IMR-90 (cell line): ENCODE data around the gene KIAA1614. TPM values are rescaled to one million over a fixed set of nuclear protein-coding genes. Genes with fewer than 3 reads are reported as not detected.

Experiments used
- ATAC-seq: fragments of 200-7000 bp; cut with Tn5 transposase; 2 replicates; pipeline ENCODE4 v1.9.1; 2020; ENCODE audit warnings: low read depth, mild to moderate bottlenecking, moderate library complexity
- BruUV-seq: library from RNA; stranded (reverse); fragments of 400-500 nt; replicated peaks from 2 replicates; lab custom pipeline; 2021; lab: Mats Ljungman, UMichigan
- CTCF ChIA-PET: fragments of 300-600 bp; formaldehyde crosslinking; extraction: SDS; loops from one replicate; lab custom pipeline; 2021; ENCODE audit warnings: antibody characterized with exemption; lab: Yijun Ruan, JAX
- POLR2A ChIA-PET: fragments of 300-600 bp; sonication (Branson Sonifier 250); formaldehyde crosslinking; loops from one replicate; lab custom pipeline; 2022; ENCODE audit warnings: antibody characterized with exemption; ENCODE audit not compliant: unreplicated experiment; lab: Charles Lee
- DNase-seq: peaks from one replicate; pipeline ENCODE4 v3.0.0; 2013
- H2AFZ ChIP-seq: replicated peaks from 2 replicates; pipeline ENCODE3; 2013; ENCODE audit warnings: low read length, mild to moderate bottlenecking; ENCODE audit not compliant: poor library complexity
- H2AK5ac ChIP-seq: 2 replicates; pipeline ENCODE4 v1.6.1; 2013; ENCODE audit warnings: low read depth, low read length, inconsistent platforms
- H2AK9ac ChIP-seq: replicated peaks from 2 replicates; pipeline ENCODE3; 2013; ENCODE audit warnings: mild to moderate bottlenecking, low read depth, low read length, moderate library complexity; ENCODE audit not compliant: poor library complexity
- H2BK120ac ChIP-seq: 2 replicates; pipeline ENCODE4 v1.6.1; 2013; ENCODE audit warnings: low read depth, low read length, inconsistent platforms
- H2BK15ac ChIP-seq: 3 replicates; pipeline ENCODE4 v1.6.1; 2013; ENCODE audit warnings: low read depth, low read length, inconsistent platforms
- H2BK20ac ChIP-seq: 2 replicates; pipeline ENCODE4 v1.6.1; 2013; ENCODE audit warnings: low read depth, mild to moderate bottlenecking, inconsistent platforms, low read length, moderate library complexity
- H2BK5ac ChIP-seq: 2 replicates; pipeline ENCODE4 v1.6.1; 2013; ENCODE audit warnings: mild to moderate bottlenecking, low read depth, low read length, inconsistent platforms; ENCODE audit not compliant: poor library complexity, severe bottlenecking
- H3K14ac ChIP-seq: replicated peaks from 2 replicates; pipeline ENCODE4 v1.6.1; 2013; ENCODE audit warnings: low read depth, low read length, inconsistent platforms
- H3K18ac ChIP-seq: 2 replicates; pipeline ENCODE4 v1.6.1; 2013; ENCODE audit warnings: low read depth, low read length, control low read depth
- H3K23ac ChIP-seq: 2 replicates; pipeline ENCODE4 v1.6.1; 2013; ENCODE audit warnings: low read depth, low read length, inconsistent platforms
- H3K27ac ChIP-seq: 2 replicates; pipeline ENCODE4 v1.5.1; 2013; ENCODE audit warnings: mild to moderate bottlenecking, control low read depth, low read length; ENCODE audit not compliant: insufficient read depth
- H3K27me3 ChIP-seq: 2 replicates; pipeline ENCODE4 v1.6.1; 2013; ENCODE audit warnings: low read length; ENCODE audit not compliant: control insufficient read depth, insufficient read depth
- H3K36me3 ChIP-seq: 2 replicates; pipeline ENCODE4 v1.6.1; 2013; ENCODE audit warnings: low read length, mixed read lengths; ENCODE audit not compliant: control insufficient read depth, insufficient read depth
- H3K4ac ChIP-seq: 2 replicates; pipeline ENCODE4 v1.6.1; 2013; ENCODE audit warnings: low read depth, low read length, inconsistent platforms
- H3K4me1 ChIP-seq: 2 replicates; pipeline ENCODE4 v1.6.1; 2013; ENCODE audit warnings: low read length, mixed read lengths; ENCODE audit not compliant: control insufficient read depth, insufficient read depth
- H3K4me2 ChIP-seq: 2 replicates; pipeline ENCODE4 v1.6.1; 2013; ENCODE audit warnings: low read depth, mild to moderate bottlenecking, control low read depth, low read length, moderate library complexity
- H3K4me3 ChIP-seq: 2 replicates; pipeline ENCODE4 v1.5.1; 2013; ENCODE audit warnings: low read depth, mild to moderate bottlenecking, control low read depth, low read length, moderate library complexity; ENCODE audit not compliant: insufficient read depth
- H3K56ac ChIP-seq: 2 replicates; pipeline ENCODE4 v1.6.1; 2013; ENCODE audit warnings: low read length, inconsistent platforms; ENCODE audit not compliant: insufficient read depth; ENCODE audit errors: extremely low read depth
- H3K79me1 ChIP-seq, 2 experiments: 2 replicates each; pipeline ENCODE4 v1.6.1; 2013; ENCODE audit warnings: low read length in 2 of 2, inconsistent platforms in 1 of 2, low read depth in 1 of 2
- H3K9ac ChIP-seq: 2 replicates; pipeline ENCODE4 v1.6.1; 2013; ENCODE audit warnings: low read depth, low read length, control low read depth
- H3K9me1 ChIP-seq: 2 replicates; pipeline ENCODE4 v1.6.1; 2013; ENCODE audit warnings: low read length, inconsistent platforms; ENCODE audit not compliant: insufficient read depth
- H3K9me3 ChIP-seq: 2 replicates; pipeline ENCODE4 v1.6.1; 2013; ENCODE audit warnings: low read length; ENCODE audit not compliant: control insufficient read depth, insufficient read depth
- H4K20me1 ChIP-seq: 2 replicates; pipeline ENCODE4 v1.6.1; 2013; ENCODE audit warnings: low read length, inconsistent platforms; ENCODE audit not compliant: insufficient read depth
- H4K5ac ChIP-seq: 2 replicates; pipeline ENCODE4 v1.6.1; 2013; ENCODE audit warnings: mild to moderate bottlenecking, low read depth, low read length, control low read depth
- H4K8ac ChIP-seq, 2 experiments: 2 replicates each; pipeline ENCODE4 v1.6.1; 2013; ENCODE audit warnings: low read depth in 2 of 2, low read length in 2 of 2, control low read depth in 1 of 2, inconsistent platforms in 1 of 2
- H4K91ac ChIP-seq: 2 replicates; pipeline ENCODE4 v1.6.1; 2013; ENCODE audit warnings: low read depth, low read length, inconsistent platforms; ENCODE audit not compliant: insufficient read depth
- BHLHE40 ChIP-seq: fragments of 150-350 bp; IDR thresholded peaks from 2 replicates; pipeline ENCODE4 v1.6.1; 2016; ENCODE audit warnings: mild to moderate bottlenecking, low read depth, low read length
- CEBPB ChIP-seq: IDR thresholded peaks from 2 replicates; pipeline ENCODE4 v1.6.1; 2012; ENCODE audit warnings: low read depth, low read length, improper control_type of control experiment
- CHD1 ChIP-seq: IDR thresholded peaks from 2 replicates; pipeline ENCODE4 v1.6.1; 2012; ENCODE audit warnings: low read depth, low read length, improper control_type of control experiment
- CTCF ChIP-seq: conservative IDR thresholded peaks from 2 replicates; pipeline ENCODE4 v1.5.1; 2012; ENCODE audit warnings: mild to moderate bottlenecking, low read depth, low read length, improper control_type of control experiment
- ELK1 ChIP-seq: fragments of 150-350 bp; IDR thresholded peaks from 2 replicates; pipeline ENCODE4 v1.6.1; 2016; ENCODE audit warnings: low read depth, mild to moderate bottlenecking, low read length, moderate library complexity, borderline replicate concordance
- FOS ChIP-seq: fragments of 150-350 bp; IDR thresholded peaks from 2 replicates; pipeline ENCODE4 v1.6.1; 2016; ENCODE audit warnings: low read depth, low read length
- MAFK ChIP-seq: IDR thresholded peaks from 2 replicates; pipeline ENCODE4 v1.6.1; 2012; ENCODE audit warnings: low read depth, low read length, improper control_type of control experiment
- MAZ ChIP-seq: IDR thresholded peaks from 2 replicates; pipeline ENCODE4 v1.6.1; 2012; ENCODE audit warnings: low read depth, mild to moderate bottlenecking, low read length, improper control_type of control experiment, moderate library complexity, borderline replicate concordance
- MXI1 ChIP-seq: IDR thresholded peaks from 2 replicates; pipeline ENCODE4 v1.6.1; 2012; ENCODE audit warnings: low read depth, mild to moderate bottlenecking, low read length, moderate library complexity, borderline replicate concordance
- NFE2L2 ChIP-seq: fragments of 150-350 bp; IDR thresholded peaks from 2 replicates; pipeline ENCODE4 v1.6.1; 2016; ENCODE audit warnings: low read depth, mild to moderate bottlenecking, low read length
- POLR2A ChIP-seq: IDR thresholded peaks from 2 replicates; pipeline ENCODE4 v1.6.1; 2012; ENCODE audit warnings: mild to moderate bottlenecking, low read depth, low read length
- RAD21 ChIP-seq: IDR thresholded peaks from 2 replicates; pipeline ENCODE4 v1.6.1; 2012; ENCODE audit warnings: low read length, improper control_type of control experiment
- RCOR1 ChIP-seq: IDR thresholded peaks from 2 replicates; pipeline ENCODE4 v1.6.1; 2012; ENCODE audit warnings: mild to moderate bottlenecking, low read length, improper control_type of control experiment; ENCODE audit not compliant: insufficient replicate concordance
- RFX5 ChIP-seq: IDR thresholded peaks from 2 replicates; pipeline ENCODE4 v1.8.0; 2012; ENCODE audit warnings: low read depth, mild to moderate bottlenecking, low read length, moderate library complexity
- WGBS, 2 experiments: methylation state at CpG; one replicate each; pipeline versions ENCODE4 v1.1.5 to v1.1.7; 2013; ENCODE audit warnings: missing lambda C conversion rate in 2 of 2; ENCODE audit not compliant: insufficient read length in 1 of 2; ENCODE audit errors: extremely low coverage in 2 of 2; 5-methylcytosine and 5-hydroxymethylcytosine counted together
- dilution Hi-C: fragments of 300-500 bp; cut with HindIII; formaldehyde crosslinking; loops from one replicate; pipeline ENCODE4 v1.14.3; 2018; ENCODE audit warnings: low sequenced_read_pairs; ENCODE audit not compliant: unreplicated experiment
- in situ Hi-C: fragments of 300-500 bp; cut with MboI; formaldehyde crosslinking; loops from 3 replicates; pipeline ENCODE4 v1.14.3; 2019; ENCODE audit warnings: low sequenced_read_pairs, inconsistent platforms, mixed read lengths
- intact Hi-C: fragments of 100-400 bp; cut with micrococcal nuclease; formaldehyde crosslinking; loops from 2 replicates; pipeline ENCODE4 v1.10.0; 2022
- polyA plus RNA-seq, 3 experiments: library from polyadenylated mRNA; depleted of rRNA; stranded (reverse); fragments of >200 nt; gene quantifications; 2 replicates each; pipeline ENCODE4 v1.2.3, GENCODE V29; 2012; ENCODE audit warnings: low replicate concordance in 1 of 3
- total RNA-seq: library from RNA; depleted of rRNA; stranded (reverse); fragments of >200 nt; gene quantifications from 2 replicates; pipeline ENCODE4 v1.2.3, GENCODE V29; 2012
- TF ChIP-seq, protein P1 (sequence below): fragments of 150-350 bp; IDR thresholded peaks from 2 replicates; pipeline ENCODE4 v1.6.1; 2017; ENCODE audit warnings: mild to moderate bottlenecking, antibody characterized with exemption, low read length, low read depth

KIAA1614 gene
- total and polyA plus RNA-seq, 2 of the 4 experiments (the other 2 are of a cell fraction): 1.8 to 3.5 TPM

DNA sequence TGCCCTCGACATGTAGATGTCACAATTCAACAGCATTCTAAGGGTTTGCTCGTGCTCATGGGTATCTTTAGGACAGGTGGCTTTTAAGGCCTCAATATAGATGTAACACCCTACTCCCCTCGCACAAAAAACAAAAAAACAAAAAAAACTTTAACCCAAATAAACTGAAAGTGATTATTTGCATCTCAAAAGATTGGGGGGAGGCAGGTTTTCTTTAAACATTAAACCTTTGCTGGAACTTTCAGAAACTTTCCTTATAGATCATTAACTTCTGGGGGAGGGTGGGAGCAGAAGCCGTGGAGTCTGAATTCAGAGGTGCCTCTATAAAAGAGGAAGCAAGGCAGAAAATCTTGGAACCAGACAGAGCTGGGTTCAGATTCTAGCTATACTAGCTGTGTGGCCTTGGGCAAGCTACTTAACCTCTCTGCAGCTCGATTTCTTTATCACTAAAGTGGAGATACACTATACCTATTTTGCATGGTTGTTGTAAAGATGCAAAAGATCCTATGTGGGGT lies 3.2 kb upstream of the KIAA1614 start:
- no peak for ATAC-seq
- CTCF ChIA-PET: interaction anchor here (0.5 to 0.8 kb wide), 2 partner anchors 17 to 394 kb away, joined by 3 to 4 read pairs; no protein-coding TSS in a partner anchor
- POLR2A ChIA-PET: interaction anchor here (0.6 kb wide), 1 partner anchor 348 kb away, joined by 3 read pairs; no protein-coding TSS in a partner anchor

More for the DNA sequence above, 3.2 kb upstream of the KIAA1614 start:
- dilution Hi-C loops: no loop called here
- no peak overlapping the region for H3K9ac ChIP-seq
- no peak overlapping the region for H3K18ac ChIP-seq
- intact Hi-C loops: no loop called here
- H3K4me3 ChIP-seq: no peak overlapping the region
- no peak overlapping the region for H2BK5ac ChIP-seq
- no peak overlapping the region for H2AFZ ChIP-seq
- H2AK5ac ChIP-seq: no peak overlapping the region
- H3K27me3 ChIP-seq: no peaks in the 10 kb centered on the region
- no TSS peak for BruUV-seq
- 100% methylated on average over 1 of the region's 5 CpGs; no CpG with 5 or more reads in 1 of the 2 experiments for WGBS, 2 experiments
- H3K4me2 ChIP-seq: no peak overlapping the region
- H3K23ac ChIP-seq: no peak overlapping the region
- H2BK20ac ChIP-seq: no peak overlapping the region
- TF ChIP-seq CHD1 (no peak), MXI1 (no peak), RAD21 (no peak), RCOR1 (no peak), CTCF (no peak), ELK1 (no peak), NFE2L2 (no peak), POLR2A (no peak), BHLHE40 (no peak), FOS (no peak), MAFK (no peak), RFX5 (no peak), CEBPB (no peak), MAZ (no peak)
- TF ChIP-seq, protein P1, sequence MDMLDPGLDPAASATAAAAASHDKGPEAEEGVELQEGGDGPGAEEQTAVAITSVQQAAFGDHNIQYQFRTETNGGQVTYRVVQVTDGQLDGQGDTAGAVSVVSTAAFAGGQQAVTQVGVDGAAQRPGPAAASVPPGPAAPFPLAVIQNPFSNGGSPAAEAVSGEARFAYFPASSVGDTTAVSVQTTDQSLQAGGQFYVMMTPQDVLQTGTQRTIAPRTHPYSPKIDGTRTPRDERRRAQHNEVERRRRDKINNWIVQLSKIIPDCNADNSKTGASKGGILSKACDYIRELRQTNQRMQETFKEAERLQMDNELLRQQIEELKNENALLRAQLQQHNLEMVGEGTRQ: no peak
- no peak for DNase-seq
- H3K4ac ChIP-seq: no peak overlapping the region
- no peaks in the 10 kb centered on the region for H4K20me1 ChIP-seq
- no peak overlapping the region for H3K14ac ChIP-seq
- peaks cover 6% of the 10 kb centered on the region; the same call in 1 of the 2 replicates for H3K9me1 ChIP-seq
- peaks cover 3 to 25% of the 10 kb centered on the region in 2 experiments; a peak in 3 of 4 replicates for H3K79me1 ChIP-seq
- no peak overlapping the region for H3K27ac ChIP-seq
- H4K8ac ChIP-seq: no peak overlapping the region
- peaks cover 5% of the 10 kb centered on the region for H3K4me1 ChIP-seq
- no peak overlapping the region for H2BK15ac ChIP-seq
- H2AK9ac ChIP-seq: no peak overlapping the region
- H3K9me3 ChIP-seq: no peaks in the 10 kb centered on the region
- no peaks in the 10 kb centered on the region for H3K36me3 ChIP-seq
- no peak overlapping the region for H3K56ac ChIP-seq
- H4K91ac ChIP-seq: no peak overlapping the region
- in situ Hi-C loops: no loop called here
- no peak overlapping the region for H2BK120ac ChIP-seq
- no peak overlapping the region for H4K5ac ChIP-seq
